Measurements from ENCODE around the gene SKI.

The SKI gene

GRCh38 chr1:2340918-2341254, 112.8 kb downstream of the SKI start:
- H3K27ac ChIP-seq (ENCODE audit: low read length) = no peak overlapping the region
- H3K4me1 ChIP-seq (ENCODE audit: low read length) = no peaks in the 10 kb centered on the region
- H3K4me2 ChIP-seq (ENCODE audit: low read length) = no peak overlapping the region
- H2AFZ ChIP-seq (ENCODE audit: low read depth, low read length) = no peak overlapping the region
- no peaks in the 10 kb centered on the region for H3K9me3 ChIP-seq (ENCODE audit: insufficient read depth, low read length)
- no peak overlapping the region for H3K4me3 ChIP-seq (ENCODE audit: low read length)
- H3K27me3 ChIP-seq (ENCODE audit: low read depth, low read length) = no peaks in the 10 kb centered on the region
- no peaks in the 10 kb centered on the region for H4K20me1 ChIP-seq (ENCODE audit: insufficient read depth, low read length)
- H3K36me3 ChIP-seq (replicated peaks; ENCODE audit: low read depth, low read length) = no peaks in the 10 kb centered on the region
- TF ChIP-seq EZH2phosphoT487 (IDR thresholded peaks at IDR 0.05; ENCODE audit: low read depth) = no peak
- TF ChIP-seq, protein P1, sequence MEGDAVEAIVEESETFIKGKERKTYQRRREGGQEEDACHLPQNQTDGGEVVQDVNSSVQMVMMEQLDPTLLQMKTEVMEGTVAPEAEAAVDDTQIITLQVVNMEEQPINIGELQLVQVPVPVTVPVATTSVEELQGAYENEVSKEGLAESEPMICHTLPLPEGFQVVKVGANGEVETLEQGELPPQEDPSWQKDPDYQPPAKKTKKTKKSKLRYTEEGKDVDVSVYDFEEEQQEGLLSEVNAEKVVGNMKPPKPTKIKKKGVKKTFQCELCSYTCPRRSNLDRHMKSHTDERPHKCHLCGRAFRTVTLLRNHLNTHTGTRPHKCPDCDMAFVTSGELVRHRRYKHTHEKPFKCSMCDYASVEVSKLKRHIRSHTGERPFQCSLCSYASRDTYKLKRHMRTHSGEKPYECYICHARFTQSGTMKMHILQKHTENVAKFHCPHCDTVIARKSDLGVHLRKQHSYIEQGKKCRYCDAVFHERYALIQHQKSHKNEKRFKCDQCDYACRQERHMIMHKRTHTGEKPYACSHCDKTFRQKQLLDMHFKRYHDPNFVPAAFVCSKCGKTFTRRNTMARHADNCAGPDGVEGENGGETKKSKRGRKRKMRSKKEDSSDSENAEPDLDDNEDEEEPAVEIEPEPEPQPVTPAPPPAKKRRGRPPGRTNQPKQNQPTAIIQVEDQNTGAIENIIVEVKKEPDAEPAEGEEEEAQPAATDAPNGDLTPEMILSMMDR (IDR thresholded peaks at IDR 0.05; ENCODE audit: low read depth, low read length) = no peak
- no peak overlapping the region for H3K9ac ChIP-seq (ENCODE audit: low read length)
- no peaks in the 10 kb centered on the region for H3K79me2 ChIP-seq (ENCODE audit: low read length)

DNA sequence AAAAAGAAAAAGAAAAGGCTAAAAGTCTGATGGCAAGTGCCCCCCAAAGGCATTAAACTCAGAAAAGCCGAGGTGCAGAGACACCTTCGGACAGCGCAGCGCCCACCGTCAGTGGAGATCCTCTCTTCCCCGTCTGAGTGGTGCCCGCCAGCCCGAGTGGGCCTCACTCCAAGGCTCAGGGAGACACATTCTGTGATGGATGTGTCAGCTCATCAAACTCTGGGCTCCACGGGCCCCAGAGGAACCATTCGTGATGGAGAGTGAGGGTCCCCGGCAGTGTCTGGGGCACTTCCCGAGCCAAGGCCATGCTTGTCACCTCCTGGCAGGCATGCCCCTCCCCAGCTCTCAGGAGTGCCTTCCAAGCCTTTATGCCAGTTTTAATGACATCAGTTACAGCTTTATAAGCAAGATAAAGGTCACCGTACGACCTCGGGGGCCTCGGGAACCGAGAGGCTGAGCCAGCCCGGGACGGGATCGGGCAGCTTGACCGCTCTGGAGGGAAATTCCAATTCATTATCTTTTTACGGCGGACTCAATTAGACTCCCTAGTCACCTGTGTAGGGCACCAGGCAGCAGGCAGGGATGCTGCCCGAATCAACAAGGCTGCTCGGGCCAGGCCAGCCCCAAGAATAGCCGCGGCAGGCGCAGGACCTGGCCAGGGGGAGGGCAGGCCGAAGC, 113.7 kb downstream of the SKI start:
- H3K9ac ChIP-seq (ENCODE audit: low read length) = no peak overlapping the region
- no peaks in the 10 kb centered on the region for H3K79me2 ChIP-seq (ENCODE audit: low read length)
- no peaks in the 10 kb centered on the region for H3K27me3 ChIP-seq (ENCODE audit: low read depth, low read length)
- H4K20me1 ChIP-seq (ENCODE audit: insufficient read depth, low read length) = no peaks in the 10 kb centered on the region
- no peak overlapping the region for H2AFZ ChIP-seq (ENCODE audit: low read depth, low read length)
- H3K4me3 ChIP-seq (ENCODE audit: low read length) = no peak overlapping the region
- no peaks in the 10 kb centered on the region for H3K4me1 ChIP-seq (ENCODE audit: low read length)
- no peak overlapping the region for H3K4me2 ChIP-seq (ENCODE audit: low read length)
- no peak overlapping the region for H3K27ac ChIP-seq (ENCODE audit: low read length)
- H3K9me3 ChIP-seq (ENCODE audit: insufficient read depth, low read length) = no peaks in the 10 kb centered on the region
- TF ChIP-seq, protein P1 (IDR thresholded peaks at IDR 0.05; ENCODE audit: low read depth, low read length) = no peak
- no peaks in the 10 kb centered on the region for H3K36me3 ChIP-seq (replicated peaks; ENCODE audit: low read depth, low read length)

- Histone ChIP-seq H4K20me1 (ENCODE audit: insufficient read depth, low read length) (no peaks in the 10 kb centered on the region), H3K9me3 (ENCODE audit: insufficient read depth, low read length) (no peaks in the 10 kb centered on the region), H3K9ac (ENCODE audit: low read length) (no peak overlapping the region), H3K79me2 (ENCODE audit: low read length) (no peaks in the 10 kb centered on the region), H2AFZ (ENCODE audit: low read depth, low read length) (no peak overlapping the region), H3K4me1 (ENCODE audit: low read length) (no peaks in the 10 kb centered on the region), H3K4me3 (ENCODE audit: low read length) (no peak overlapping the region), H3K36me3 (replicated peaks; ENCODE audit: low read depth, low read length) (no peaks in the 10 kb centered on the region), H3K4me2 (ENCODE audit: low read length) (no peak overlapping the region), H3K27ac (ENCODE audit: low read length) (no peak overlapping the region), H3K27me3 (ENCODE audit: low read depth, low read length) (no peaks in the 10 kb centered on the region)
- TF ChIP-seq, protein P1 (IDR thresholded peaks at IDR 0.05; ENCODE audit: low read depth, low read length) = no peak
- no peak for TF ChIP-seq EZH2phosphoT487 (IDR thresholded peaks at IDR 0.05; ENCODE audit: low read depth)
These were observed 114.4 kb downstream of the SKI start for GRCh38 chr1:2342384-2343022.

DNA sequence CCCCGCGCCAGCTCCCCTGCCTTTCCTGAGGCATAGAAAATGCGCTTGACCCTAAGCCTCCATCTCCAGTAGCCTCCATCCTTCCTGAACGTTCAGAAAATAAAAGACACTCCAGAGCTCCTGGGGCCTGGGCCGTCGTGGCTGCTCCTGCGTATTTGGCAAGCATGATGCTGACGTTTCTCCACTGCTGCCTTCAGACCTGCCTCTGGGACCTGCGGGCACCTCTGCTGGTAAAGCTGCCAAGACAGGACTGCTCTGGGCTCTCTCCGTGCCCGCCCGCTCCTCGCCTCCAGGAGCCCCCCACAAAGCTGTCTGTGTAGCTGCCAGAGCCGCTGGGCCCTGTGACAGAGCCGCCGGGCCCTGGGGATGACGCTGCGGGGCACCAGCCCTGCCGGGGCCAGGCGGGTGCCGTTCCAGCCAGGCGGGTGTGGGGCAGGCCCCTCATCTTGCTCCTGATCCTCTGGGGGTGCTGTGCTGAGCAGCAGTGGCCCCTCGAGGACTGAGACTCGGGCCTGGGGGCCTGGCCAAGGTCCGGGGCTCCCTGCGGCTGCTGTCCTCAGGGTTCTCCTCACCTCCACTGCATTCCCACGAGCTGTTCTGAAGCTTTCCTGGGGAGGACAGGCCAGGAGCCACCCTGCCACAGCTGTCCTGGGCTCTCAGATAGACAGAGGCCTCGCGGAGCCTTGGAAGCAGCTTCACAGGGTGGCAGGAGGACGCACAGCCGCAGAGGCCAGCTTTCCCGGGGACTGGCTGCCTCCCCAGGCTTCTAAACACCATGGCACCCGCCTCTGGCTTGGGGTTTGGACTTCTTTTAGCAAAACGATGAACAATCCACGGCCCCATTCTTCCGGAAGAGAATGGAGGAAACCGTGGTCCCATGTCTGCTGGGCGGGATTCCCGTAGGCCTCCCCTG, 115.2 kb downstream of the SKI start:
- H2AFZ ChIP-seq (ENCODE audit: low read depth, low read length) = no peak overlapping the region
- H4K20me1 ChIP-seq (ENCODE audit: insufficient read depth, low read length) = no peaks in the 10 kb centered on the region
- H3K4me1 ChIP-seq (ENCODE audit: low read length) = no peaks in the 10 kb centered on the region
- TF ChIP-seq, protein P1 (IDR thresholded peaks at IDR 0.05; ENCODE audit: low read depth, low read length) = no peak
- no peak for TF ChIP-seq EZH2phosphoT487 (IDR thresholded peaks at IDR 0.05; ENCODE audit: low read depth)
- no peak overlapping the region for H3K27ac ChIP-seq (ENCODE audit: low read length)
- no peaks in the 10 kb centered on the region for H3K79me2 ChIP-seq (ENCODE audit: low read length)
- no peak overlapping the region for H3K9ac ChIP-seq (ENCODE audit: low read length)
- H3K9me3 ChIP-seq (ENCODE audit: insufficient read depth, low read length) = no peaks in the 10 kb centered on the region
- no peak overlapping the region for H3K4me3 ChIP-seq (ENCODE audit: low read length)
- no peaks in the 10 kb centered on the region for H3K36me3 ChIP-seq (replicated peaks; ENCODE audit: low read depth, low read length)
- no peak overlapping the region for H3K4me2 ChIP-seq (ENCODE audit: low read length)
- no peaks in the 10 kb centered on the region for H3K27me3 ChIP-seq (ENCODE audit: low read depth, low read length)

Measured in OCI-LY3 (cell line).